Pons (tissue), 1 donor: ENCODE measurements around the gene ANO10.
"Not testable (repeated sequence)": the region's sequence is repeated elsewhere in the genome, so short reads cannot be mapped to it uniquely, and the experiment has no call there.

Experiments
- DNase-seq: peaks from one replicate; pipeline ENCODE4 v3.0.0-alpha.2; 2016; ENCODE audit warnings: low spot score

Gene ANO10

DNA sequence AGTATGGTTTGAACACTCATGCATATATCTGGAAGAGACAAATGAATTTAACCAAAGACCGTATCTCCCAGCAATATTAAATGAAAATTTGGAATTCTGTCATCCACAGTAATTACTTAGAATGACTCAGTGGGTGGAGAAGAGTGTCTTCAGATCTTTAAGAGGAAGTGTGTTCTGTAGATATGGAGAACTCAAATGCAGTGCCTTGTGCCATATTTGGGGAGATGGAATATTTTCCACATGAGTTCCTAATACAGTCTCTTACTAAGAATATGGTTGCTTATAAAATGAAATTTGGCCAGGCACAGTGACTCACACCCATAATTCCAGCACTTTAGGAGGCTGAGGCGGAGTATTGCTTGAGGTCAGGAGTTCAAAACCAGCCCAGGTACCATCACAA is 40.5 kb downstream of the ANO10 start:
- no peak for DNase-seq

DNA sequence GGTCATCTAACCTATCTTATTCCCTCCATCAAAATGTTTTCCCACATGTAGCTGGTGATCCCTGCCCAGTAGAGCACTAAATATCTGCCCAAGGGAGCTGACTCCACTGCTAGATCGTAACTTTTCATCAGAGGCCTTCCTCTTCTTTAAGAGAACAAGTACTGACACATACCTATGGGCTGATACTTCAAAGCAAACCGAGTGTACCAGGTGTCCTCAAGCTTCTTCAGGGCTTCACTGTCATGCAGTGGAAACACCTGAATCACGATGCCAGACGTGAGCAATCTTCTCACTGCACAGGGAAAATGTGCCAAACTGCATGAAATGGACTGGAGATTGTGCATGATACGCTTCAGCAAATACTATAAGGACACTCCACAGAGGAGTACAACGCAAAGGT is 41.6 kb downstream of the ANO10 start:
- no peak for DNase-seq

DNA sequence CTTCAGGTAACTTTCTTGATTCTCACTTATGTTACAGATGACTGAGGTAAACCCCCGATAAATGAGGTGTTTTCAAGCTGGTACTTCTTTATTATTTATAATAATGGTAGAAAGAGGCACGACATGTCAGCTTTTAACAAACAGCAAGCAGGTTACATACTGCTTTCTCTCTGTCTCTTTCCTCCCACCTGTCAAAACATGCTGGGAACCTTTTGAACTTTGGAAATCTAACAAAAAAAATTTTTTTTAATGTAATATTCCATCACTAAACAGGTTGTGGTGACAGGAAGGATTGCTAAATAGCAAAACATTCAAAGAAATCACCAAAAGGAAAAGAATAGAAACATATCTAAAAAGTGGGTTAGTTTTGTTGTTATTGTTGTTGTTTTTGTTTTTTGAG is 48.2 kb downstream of the ANO10 start:
- no peak for DNase-seq

DNA sequence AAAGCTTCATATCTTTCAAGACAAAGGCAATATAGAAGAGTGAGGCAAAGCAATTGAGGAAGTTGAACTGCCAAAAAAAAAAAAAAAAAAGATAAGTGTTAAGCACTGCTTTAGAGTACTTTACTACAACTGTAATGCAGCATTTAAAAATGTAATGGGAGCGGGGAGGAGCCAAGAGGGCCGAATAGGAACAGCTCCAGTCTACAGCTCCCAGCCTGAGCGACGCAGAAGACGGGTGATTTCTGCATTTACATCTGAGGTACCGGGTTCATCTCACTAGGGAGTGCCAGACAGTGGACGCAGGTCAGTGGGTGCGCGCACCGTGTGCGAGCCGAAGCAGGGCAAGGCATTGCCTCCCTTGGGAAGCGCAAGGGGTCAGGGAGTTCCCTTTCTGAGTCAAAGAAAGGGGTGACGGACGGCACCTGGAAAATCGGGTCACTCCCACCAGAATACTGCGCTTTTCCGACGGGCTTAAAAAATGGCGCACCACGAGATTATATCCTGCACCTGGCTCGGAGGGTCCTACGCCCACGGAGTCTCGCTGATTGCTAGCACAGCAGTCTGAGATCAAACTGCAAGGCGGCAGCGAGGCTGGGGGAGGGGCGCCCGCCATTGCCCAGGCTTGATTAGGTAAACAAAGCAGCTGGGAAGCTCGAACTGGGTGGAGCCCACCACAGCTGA is 56.0 kb downstream of the ANO10 start:
- not testable (repeated sequence) for DNase-seq

DNA sequence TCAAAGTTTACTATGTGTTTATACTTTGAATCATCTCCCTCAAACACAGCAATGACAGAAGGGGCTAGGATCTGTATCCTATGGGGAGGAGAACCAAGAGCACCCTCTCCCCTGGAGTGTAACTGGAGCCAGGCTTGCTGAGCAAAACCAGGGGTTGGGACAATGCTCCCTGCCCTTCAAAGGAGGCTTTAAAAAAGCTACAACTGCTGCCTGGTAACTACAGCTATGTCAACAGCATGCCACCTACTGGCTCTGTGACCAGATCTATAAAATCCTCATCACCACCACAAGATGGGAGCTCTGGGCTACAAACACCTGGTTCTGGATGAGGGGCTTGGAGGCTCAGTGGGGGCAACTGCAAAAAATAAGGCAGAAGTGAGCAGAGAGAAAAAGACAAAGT is 61.9 kb downstream of the ANO10 start:
- DNase-seq: no peak

DNA sequence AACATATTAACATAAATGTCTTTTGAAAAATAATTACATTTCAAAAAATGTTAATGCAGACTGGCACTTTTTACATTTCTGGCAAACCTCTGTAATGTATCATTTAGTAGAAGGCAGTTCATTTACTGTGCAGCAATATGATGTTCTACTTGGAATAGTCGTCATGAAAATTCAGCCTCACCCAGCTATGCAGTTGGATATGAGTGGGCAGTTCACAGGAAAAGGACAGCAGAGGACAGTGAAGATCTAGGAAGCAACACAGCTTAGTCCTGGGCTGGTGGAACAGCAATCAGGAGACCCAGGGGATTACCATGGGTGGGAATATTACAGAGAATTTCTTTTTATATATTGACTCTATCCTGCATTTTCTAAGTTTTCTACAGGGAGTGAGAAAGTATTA is 63.6 kb downstream of the ANO10 start:
- DNase-seq: no peak

DNA sequence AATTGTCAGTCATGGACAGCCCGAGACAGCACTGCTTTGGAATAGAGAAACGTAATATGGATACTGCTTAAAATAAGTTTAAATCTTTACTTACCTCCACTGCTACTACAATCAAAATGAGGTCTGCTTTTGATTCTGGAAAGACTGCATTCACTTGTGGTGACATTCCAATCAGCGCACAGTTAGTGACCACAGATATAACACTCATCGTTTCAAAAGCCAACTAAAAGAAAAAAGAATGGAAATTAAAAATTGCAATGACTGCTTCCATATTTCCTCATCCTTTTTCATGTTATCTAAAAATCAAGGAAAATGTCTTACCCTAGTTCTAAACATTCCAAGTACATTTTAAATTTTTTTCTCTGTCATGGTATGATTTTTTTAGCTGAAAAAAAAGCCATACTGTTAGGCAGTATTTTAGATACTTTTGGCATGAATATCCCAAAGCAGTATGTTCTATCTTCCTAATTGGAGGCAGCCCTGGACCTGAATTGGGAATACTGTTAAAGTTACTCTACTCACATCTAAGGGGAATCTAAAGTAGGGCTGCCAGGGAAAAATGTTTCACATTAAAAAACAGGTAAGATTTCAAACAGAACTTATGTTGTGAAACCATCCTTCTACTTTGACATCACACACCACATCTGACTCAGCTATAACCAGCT is 72.1 kb downstream of the ANO10 start:
- DNase-seq: no peak

DNA sequence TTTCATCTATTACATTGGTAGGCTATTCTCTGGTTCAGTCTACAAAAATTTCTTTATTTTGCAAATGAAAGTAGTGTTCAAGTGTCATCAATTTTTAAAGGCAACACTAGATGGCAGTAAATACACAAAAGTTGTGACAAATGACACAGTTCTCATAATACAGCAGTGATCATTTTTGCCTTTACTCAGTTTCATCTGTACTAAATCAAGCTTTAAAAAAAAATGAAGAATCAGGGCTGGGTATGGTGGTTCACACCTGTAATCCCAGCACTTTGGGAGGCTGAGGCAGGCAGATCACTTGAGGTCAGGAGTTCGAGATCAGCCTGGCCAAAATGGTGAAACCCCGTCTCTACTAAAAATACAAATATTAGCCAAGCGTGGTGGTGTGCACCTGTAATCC is 77.5 kb downstream of the ANO10 start:
- DNase-seq: peak; percentile 73

DNA sequence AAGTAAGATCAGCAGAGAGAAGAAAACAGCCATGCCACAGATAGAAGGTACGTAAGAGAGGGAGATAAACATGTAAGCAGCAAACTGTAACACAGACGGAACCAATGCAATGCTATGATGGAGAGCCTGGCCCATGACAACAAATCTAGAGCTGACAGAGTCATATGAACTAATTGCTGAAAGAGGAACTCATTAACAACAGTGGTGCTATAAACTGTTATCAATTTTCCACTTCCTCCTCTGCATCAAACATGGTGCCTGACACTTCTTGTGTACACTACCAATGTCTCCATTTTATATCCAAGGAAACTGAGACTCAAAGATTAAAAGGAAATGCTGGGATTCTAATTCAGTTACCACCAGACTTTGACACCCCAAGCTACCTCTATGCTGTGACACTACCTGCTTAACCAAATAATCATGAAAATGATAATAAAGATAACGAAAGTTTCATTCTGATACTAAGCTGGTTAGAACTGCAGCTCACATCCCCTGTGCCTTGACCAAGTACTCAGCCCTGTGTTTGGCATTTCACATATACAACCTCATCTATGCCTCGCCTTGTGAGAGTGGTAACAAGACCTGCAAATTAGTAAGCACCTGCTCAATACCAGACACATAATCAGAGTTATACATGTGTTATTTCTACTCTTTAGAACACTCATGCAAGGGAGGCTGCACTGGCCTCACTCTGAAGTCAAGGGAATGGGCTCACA is 79.3 kb downstream of the ANO10 start:
- no peak for DNase-seq

DNA sequence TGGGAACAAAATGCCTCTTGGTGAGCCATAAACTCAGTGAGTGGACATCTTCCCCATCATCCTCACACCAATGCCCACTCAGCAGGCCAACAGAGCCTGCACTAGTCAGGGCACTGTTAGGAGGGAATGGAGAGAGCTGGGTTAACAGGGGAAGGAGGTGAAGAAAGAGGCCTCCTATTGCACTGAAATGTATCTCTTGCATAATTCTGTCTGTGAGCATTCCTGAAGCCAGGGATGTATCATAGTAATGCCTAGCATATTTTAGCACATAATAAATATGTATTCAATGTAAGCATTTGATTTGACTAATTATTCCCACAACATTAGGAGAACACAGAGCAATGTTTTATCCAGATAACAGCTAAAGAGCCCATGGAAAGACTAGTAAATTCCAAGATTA is 81.2 kb downstream of the ANO10 start:
- no peak for DNase-seq

DNA sequence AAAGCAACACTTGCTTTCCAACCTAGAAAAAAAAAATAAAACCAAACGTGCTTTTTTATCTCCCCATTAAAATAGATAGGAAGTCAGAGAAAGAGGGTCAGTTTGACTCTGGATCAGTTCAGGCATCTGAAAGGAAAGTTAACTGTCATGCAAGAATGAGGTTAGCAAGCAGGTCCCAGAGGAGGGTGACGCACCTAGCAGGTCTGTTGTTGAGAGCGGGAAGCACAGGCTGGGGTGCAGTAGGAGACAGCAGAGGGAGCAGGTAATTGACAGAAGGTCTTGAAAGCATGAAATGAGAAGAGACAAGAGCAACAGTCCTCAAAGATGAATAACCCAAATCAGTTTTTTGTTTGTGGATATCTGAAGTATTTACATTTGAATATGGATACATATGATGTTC is 82.5 kb downstream of the ANO10 start:
- DNase-seq: no peak

DNA sequence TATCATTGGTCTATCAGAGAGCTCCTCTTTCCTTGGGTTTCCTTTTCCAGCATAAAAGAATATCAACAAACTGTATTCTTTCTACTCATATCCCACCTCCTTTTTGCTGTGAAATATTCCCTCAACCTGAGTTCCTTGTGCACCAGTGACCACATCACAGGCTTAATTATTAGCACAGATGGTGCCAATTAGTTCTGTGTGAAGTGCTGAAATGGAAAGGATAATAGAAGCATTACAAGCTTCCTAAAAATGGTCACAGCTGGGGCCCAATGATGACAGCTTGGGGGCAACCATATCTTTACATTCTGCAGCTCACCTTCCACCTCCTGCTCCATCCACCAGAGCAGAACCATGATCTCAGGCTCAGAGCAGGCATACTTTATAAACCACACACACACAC is 84.6 kb downstream of the ANO10 start:
- no peak for DNase-seq

DNA sequence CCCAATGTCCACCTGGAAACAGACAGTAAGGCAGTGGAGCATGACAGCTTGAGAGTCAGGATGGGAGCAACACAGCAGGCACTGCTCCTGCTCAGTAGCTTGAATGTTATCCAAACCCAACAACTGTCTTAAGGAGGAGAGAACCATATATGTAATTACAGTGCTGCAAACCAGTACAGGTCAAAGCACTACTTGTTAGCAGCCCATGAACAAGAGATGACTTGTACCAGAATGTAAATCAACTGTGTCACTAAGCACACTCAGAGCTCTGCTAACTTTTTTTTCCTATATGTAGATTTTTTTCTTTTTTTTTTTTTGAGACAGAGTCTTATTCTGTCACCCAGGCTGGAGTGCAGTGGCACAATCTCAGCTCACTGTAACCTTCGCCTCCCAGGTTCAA is 87.1 kb downstream of the ANO10 start:
- no peak for DNase-seq

DNA sequence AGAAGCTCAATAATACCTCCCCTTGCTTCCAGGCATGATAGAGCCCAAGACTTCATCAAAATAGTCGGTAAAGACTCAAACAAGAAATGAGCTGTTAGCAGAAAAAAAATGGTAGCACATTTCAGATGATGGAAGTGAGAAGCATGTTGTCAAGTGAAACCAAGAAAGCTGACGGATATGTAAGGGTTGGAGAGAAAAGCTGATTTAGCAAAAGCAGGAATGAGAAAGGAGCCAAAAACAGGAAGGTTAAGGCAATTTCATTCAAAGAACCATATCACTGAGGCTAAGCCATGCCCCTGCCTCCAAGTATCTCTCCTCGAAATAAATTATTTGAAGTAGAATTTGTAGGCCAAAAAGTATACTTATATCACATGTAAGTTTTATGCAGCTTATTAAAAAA is 88.8 kb downstream of the ANO10 start:
- no peak for DNase-seq

DNA sequence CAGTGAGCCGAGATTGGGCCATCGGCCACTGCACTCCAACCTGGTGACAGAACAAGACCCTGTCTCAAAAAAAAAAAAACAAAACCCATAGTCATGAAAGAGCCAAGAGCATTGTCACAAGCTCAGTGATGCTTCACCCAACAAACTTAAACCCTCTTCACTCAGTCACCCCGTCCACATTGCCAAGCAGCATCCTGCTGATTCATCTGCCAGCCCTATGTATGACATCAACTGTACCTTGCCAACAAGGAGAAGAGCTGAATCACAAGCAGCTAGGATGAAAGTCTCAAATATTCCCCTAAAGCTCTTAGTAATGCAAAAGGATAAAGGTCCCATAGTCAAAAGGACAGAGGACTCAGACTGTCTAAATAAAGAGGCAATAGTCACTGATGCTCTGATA is 90.0 kb downstream of the ANO10 start:
- DNase-seq: peak; percentile 14

DNA sequence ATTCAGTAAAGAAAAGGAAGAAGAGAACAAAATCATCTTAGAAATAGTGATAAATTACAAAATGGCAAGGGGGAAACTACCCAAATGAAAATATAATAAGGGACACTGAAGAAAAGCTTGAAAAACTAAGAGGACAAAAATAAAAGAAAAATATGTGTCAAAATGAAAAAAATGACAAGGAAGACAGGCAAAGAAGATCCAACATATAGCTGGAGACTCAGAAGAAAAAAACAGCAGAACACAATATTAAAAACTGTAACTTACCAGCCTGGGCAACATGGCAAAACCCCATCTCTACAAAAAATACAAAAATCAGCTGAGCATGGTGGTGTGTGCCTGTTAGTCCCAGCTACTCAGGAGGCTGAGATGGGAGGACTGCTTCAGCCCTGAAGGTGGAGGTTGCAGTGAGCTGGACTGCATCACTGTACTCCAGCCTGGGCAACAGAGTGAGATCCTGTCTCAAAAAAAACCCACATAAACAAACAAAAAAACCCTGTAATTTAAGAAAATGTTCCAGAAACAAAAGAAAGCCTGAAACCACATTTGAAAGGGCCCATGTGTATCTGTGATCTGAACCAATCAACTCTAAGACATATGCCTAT is 93.2 kb downstream of the ANO10 start:
- DNase-seq: no peak

DNA sequence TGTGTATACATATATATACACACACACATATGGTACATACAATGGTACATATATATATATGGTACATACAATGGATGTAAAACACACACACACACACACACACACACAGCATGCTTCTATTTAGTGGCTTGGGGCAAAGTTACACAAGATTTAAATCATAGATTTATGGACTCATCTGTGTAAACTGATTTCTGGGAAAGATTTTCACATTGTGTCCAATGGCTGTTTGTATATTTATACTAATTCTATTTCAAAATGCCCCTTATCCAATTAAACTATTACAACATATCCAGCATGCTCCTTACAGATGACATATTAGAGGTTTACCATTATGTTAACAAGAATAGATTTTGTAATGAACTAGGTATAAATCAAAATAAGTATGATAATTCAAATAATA is 94.9 kb downstream of the ANO10 start:
- DNase-seq: no peak

DNA sequence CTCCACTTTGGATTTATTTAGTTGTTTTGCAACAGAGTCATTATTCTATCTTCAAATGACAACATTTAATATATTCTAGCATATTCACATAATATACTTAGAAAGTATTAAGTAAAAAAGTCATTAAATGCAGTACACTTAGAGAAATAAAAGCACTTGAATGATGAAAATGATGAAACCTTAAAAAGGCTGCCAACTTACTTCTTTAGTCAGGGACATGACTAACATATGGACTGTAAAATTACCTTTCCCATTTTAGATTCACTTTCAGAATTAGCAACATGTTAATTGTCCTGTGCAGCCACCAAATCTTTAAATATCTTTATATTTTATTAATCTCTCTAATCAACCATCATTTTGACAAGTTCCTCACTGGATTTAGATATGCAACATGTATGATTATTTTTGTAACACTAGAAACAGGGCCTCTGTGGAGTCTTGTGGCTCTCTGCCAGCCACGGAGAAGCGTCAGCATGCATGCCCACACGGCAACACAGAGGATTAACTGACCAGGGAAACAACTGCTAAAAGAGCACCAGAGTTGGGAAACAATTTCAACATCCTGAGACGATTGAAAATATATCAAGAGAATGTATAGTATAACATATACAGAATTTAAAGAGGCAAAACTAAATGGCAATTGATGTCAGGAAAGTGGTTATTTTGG is 95.7 kb downstream of the ANO10 start:
- no peak for DNase-seq

DNA sequence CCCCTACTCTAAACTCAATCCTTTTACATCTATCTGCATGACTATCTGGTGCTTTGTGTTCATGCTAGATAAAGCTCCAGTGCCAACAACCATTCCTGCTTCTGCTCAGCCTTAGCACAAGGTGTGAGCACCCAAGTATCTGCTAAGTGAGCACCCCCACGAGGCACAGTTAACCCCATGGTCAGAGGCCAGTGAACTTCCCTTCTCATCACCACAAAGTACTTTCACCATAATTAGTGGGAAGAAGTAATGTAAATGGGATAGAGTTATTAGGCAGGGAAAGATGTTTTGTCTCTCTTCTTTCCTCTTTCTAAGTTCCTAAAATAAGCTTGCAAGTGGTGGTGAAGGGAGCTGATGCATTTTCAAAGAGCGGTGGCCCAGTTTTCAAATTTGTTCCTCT is 96.4 kb downstream of the ANO10 start:
- DNase-seq: no peak

DNA sequence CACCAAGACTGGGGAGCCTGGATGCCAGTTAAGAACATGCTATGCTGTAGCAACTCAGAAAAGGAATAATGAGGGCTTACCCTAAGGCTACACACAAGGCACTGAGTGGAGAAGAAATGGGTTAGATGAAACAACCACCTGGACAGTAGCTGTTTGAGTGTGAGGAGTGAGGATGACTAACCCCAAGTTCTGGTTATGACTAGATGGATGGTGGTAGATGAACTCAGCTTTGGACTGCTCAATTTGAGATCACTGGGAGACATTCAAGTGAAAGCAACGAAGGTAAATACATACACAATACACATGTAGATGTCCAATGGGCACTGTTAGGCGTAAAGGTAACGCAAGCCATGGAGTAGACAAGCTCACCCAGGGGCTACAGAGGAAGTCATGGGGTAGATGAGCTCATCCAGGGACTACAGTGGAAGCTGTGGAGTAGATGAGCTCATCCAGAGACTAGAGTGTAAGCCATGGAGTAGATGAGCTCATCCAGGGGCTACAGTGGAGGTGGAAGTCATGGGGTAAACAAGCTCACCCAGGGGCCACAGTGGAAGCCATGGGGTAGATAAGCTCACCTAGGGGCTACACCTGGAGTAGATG is 98.3 kb downstream of the ANO10 start:
- no peak for DNase-seq

DNA sequence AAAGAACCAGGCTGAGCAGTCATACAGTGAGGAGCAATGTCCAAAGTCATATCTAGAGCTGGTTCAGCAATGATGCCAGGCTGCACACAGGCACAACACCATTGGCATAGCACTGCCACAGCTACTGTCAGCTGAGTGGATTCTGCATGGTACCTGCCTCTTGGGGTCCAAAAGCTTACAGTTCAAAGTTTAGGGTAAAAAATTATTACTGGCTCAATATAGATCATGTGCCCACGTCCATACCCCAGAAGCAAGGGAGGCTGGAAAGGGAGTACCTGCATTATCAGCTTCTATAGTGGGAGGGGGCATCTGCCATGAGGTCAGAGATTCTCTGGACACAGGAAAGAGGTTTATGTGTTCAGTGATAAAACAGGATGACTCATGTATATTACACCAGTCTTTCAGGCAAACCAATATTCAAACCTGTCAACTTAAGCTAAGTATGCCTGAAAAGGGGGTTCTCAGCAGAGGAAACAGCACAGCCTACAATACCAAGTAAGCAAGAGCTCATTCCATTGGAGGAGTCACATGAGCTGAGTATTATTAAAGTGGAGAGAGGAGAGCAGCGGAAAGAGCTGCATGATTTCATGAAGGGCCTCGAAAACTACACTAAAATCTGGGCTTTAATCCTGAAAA is 99.0 kb downstream of the ANO10 start:
- DNase-seq: no peak

DNA sequence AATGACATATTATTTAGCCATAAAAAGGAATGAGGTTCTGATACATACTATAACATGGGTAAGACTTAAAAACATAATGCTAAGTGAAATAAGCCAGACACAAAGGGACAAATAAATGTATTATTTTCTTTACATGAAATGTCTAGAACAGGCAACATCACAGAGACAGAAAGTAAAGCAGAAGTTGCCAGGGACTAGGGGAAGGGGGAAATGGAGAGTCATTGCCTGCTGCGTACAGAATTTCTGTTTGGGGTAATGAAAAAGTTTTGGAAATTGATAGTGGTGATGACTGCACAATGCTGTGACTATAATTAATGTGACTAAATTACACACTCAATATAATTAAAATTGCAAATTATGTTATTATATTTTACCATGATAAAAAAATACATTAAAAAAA is 99.9 kb downstream of the ANO10 start:
- DNase-seq: no peak
